COR-L47 (cell line): ENCODE measurements around the gene FKBP1B.
"Not testable (repeated sequence)": the region's sequence is repeated elsewhere in the genome, so short reads cannot be mapped to it uniquely, and the experiment has no call there.

Experiments used
- DNase-seq: peaks from one replicate; lab custom pipeline; 2025; lab: John Stamatoyannopoulos, UW

Gene FKBP1B

GRCh38 chr2:24022975-24023575, 26.5 kb upstream of the FKBP1B start:
- no peak for DNase-seq

- DNase-seq: no peak
Observed at GRCh38 chr2:24024018-24024417, 25.5 kb upstream of the FKBP1B start.

- no peak for DNase-seq
Observed at GRCh38 chr2:24024996-24025663, 24.4 kb upstream of the FKBP1B start.

- DNase-seq: no peak
Observed at GRCh38 chr2:24026233-24026632, 23.3 kb upstream of the FKBP1B start.

- DNase-seq: no peak
Observed at GRCh38 chr2:24038786-24039499, 10.6 kb upstream of the FKBP1B start.

- no peak for DNase-seq
Observed at GRCh38 chr2:24040511-24040910, 9.0 kb upstream of the FKBP1B start.

GRCh38 chr2:24043133-24043532, 6.4 kb upstream of the FKBP1B start:
- not testable (repeated sequence) for DNase-seq

GRCh38 chr2:24045511-24046508, 3.7 kb upstream of the FKBP1B start:
- no peak for DNase-seq

GRCh38 chr2:24046599-24046929, 3.0 kb upstream of the FKBP1B start:
- DNase-seq: no peak

- peak; percentile 98 for DNase-seq
Observed at GRCh38 chr2:24046930-24047702, 2.4 kb upstream of the FKBP1B start, which contains the start of gene WDCP. WDCP (minus strand) TSS chr2:24047391; CDS start chr2:24039494, 7,897 bp downstream.

GRCh38 chr2:24047703-24048033, 1.9 kb upstream of the FKBP1B start:
- no peak for DNase-seq

- DNase-seq: peak; percentile 40
Observed at GRCh38 chr2:24048769-24049484, 614 bp upstream of the FKBP1B start.

- no peak for DNase-seq
Observed at GRCh38 chr2:24050041-24050979, 769 bp downstream of the FKBP1B start.

GRCh38 chr2:24051833-24052232, 2.3 kb downstream of the FKBP1B start:
- DNase-seq: no peak

- DNase-seq: no peak
Observed at GRCh38 chr2:24052951-24053350, 3.4 kb downstream of the FKBP1B start.

- no peak for DNase-seq
Observed at GRCh38 chr2:24054366-24055010, 4.9 kb downstream of the FKBP1B start.

- DNase-seq: no peak
Observed at GRCh38 chr2:24055750-24056149, 6.2 kb downstream of the FKBP1B start.

- no peak for DNase-seq
Observed at GRCh38 chr2:24058564-24059271, 9.2 kb downstream of the FKBP1B start.
